Activated CD4-positive, alpha-beta T cell treated with anti-CD3 and anti-CD28 coated beads for 24 hours (primary cell): Measurements from ENCODE around the gene REV1.

Source experiments
- DNase-seq, 2 donors: peaks; one replicate each; pipeline ENCODE4 v3.0.0-alpha.2; 2020; ENCODE audit warnings: low read depth in 2 of 2

The REV1 gene

GRCh38 chr2:99448556-99448955 is 41.3 kb downstream of the REV1 start:
- DNase-seq, result no peak

- no peak for DNase-seq
Observed at GRCh38 chr2:99445065-99445464, 44.8 kb downstream of the REV1 start.

- no peak for DNase-seq
Observed at GRCh38 chr2:99444222-99444621, 45.6 kb downstream of the REV1 start.

DNA sequence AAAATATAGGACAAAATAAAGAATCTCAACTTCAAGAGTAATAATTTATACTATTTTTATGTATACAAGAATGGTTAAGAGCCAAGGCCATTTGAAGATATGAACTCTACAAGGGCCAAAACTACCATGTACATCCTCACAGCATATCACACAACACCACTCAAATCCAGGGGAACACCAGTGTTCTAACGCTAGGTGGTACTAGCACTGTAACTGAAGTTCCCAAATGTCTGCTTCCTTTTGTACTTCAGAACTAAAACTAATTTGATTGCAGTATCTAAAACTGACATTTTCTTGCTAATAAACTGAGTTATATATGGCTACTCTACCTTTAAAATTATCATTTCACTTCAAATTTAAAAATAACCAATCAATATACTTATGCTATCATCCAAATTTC is 47.0 kb downstream of the REV1 start:
- no peak for DNase-seq

DNA sequence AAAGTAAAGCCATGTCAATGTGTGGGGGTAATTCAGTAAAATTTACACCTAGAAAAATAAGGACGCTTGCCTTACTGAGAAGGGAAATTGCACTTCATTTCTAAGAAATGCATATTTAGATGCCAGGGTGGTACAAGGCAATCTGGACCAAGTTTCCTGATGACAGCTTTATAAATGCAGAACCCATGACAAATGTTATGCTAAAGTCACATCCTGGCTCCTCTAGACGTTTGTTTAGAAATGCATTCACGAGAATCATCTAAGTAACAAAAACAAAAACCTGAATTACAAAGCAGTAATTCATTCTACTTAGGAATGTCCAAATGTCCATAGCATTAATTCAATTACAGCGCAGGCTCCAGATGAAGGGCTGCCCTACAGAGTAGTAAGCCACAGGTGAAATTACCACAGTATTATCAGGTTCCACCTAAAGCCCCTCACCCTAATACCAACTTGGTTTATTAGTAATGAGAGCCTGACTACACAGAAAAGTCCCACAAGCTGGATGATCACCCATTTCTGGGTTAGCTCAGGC is 49.8 kb downstream of the REV1 start:
- no peak for DNase-seq

DNA sequence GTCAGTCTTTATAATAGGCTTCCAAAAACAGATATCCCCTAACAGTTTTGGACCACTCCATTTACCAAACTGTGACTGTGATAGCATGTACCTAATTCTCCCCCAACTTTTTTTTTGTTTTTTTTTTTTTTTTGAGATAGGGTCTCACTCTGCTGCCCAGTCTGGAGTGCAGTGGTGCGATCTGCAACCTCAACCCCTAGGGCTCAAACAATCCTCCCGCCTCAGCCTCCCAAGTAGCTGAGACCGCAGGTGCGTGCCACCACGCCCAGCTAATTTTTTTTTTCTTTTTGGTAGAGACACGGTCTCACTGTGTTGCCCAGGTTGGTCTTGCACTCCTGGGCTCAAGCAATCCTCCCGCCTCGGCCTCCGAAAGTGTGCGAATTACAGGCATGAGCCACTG is 52.9 kb downstream of the REV1 start:
- DNase-seq, result no peak

DNA sequence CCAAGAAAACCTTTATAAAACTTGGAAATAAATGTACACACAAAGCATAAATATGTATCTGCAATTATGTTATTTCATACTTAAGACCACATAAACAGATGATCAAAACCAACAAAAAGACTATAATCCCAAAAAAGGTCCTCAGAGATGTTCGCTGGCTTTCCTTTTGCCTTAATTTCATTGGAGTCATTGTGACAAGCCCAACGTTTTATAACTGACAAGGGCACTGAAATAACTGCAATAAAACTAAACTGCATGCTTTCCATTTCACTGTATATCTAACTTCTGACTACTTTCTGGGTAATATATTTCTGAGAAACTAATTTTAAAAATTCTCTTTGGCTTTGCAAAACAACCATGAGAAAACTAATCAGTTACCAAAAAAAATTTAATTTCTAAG is 56.5 kb downstream of the REV1 start:
- no peak for DNase-seq

DNA sequence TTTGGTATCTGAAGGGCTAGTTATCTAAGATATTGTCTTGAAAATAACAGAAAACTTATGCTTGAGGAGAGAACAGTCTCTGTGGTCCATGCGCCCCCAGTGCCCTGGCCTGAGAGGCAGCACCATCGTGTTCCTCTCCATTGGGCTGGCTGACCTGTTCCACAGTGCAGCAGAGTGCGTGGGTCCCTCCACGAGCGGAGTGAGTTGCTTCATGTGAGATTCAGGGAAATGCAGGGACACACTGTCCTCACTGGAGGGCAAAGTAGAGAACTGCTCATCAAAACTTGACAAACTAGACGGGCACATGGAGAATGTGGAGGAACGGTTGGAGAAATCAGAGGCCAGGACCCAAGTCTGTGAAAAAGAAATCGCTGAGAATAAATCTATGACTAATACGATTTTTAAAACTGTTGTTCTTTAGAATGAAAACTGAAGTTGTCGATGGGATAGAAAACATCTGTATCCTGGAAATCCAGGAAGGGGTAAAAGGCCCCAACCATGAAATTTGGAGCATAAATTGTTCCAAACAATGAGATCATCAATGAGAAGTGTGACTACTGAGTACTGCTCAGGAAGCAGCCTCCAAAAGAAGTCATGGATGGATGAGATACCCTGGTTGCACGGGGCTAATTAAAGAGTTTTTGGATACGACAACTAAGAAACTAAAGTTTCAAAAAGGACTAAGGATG is 58.1 kb downstream of the REV1 start:
- DNase-seq, result no peak

DNA sequence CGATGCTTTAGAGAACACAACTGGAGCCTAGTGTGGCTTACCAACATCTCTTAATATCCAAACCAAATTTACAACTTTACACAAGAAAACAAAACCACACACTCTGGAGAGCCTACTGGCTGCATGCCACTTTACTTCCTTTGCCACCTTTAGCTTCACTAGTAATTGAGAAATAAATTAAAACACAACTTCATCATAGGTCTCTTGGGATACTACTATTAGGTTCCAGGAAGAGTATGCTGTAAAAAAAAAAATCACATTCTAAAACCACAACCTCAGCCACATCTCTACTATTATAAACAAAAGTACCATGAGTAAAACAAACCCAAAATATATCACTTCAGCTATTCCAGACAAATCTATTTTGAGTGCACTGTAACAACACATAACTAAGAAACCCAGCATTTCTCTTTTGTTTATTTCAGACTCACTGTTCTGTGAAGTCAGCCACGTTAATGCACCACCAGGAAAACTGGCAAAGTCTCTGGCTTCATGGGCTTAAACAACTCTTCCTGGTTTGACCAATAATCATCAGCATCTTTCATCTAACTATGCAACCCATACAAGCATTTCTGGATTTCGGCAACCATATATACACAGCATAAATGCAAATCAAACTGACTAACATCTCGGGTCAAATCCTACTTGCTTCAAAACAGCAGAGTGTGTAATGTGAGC is 59.1 kb downstream of the REV1 start:
- no peak for DNase-seq

- no peak for DNase-seq
Observed at GRCh38 chr2:99425022-99425421, 64.8 kb downstream of the REV1 start.

GRCh38 chr2:99424371-99424770 is 65.4 kb downstream of the REV1 start:
- DNase-seq, result no peak

GRCh38 chr2:99422599-99422998 is 67.2 kb downstream of the REV1 start:
- DNase-seq, result no peak

DNA sequence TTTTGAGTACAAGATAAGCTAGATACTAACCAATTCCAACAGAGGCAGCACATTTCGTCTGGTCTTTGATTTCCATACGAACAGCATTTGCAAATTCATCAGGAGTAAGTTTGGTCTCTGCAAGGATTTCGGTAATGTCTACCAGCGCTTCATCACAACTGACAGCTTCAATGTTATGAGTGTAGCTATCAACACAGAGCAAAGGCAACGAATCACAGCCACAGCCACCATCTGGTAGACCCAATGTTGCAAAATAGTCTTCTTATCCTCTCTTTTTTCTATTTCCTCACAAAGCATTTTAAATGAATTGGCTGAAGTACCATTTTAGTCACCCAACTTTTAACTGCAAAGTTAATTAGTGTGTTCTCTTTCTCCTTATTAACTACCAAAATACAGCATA is 68.3 kb downstream of the REV1 start:
- no peak for DNase-seq

DNA sequence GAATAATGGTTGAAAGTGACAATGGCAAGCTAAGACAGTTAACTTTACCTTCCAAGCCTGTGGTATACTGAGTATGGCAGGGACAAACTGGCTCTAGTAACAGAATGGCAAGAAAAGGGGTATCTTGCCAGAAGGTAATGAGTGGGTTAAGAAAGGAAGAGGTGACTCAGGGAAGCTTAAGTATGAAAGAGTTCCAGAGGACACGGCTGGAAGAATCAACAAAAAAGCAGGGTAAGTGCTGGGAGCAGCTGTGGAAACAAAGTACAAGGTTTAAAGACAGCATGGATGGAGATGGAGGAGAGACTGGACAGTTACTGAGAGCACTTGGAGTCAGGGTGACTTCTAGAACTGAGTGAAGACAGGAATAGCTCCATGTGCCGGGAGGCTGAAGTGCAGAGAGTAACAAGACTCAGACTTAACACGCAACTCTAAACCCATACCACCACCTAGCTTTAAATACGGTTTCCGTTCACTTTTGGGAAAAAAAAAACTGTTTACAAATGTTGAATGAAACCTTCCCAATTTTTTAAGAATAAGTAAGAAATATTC is 69.0 kb downstream of the REV1 start:
- DNase-seq, result no peak

GRCh38 chr2:99420031-99420430 is 69.8 kb downstream of the REV1 start:
- no peak for DNase-seq

- no peak for DNase-seq
Observed at GRCh38 chr2:99417396-99417795, 72.4 kb downstream of the REV1 start.

- DNase-seq, result no peak
Observed at GRCh38 chr2:99414566-99414965, 75.3 kb downstream of the REV1 start.

DNA sequence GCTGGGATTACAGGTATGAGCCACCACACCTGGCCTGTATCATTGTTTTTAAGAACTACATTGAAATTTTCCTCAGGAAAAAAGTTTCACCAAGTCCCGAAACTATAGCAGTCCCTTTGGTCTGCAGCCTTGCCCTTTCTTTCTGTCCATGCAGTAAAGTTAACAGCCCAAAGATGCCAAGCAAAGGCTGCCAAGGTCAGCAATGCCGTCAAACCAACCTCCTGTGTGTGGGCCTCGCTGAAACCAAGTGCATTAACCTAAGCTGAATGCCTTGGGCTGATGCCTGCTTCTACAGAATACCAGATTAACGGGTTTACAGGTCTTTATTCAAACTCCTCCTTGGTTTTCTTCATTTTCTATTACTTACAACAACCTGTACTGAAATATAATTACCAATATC is 79.5 kb downstream of the REV1 start:
- no peak for DNase-seq

DNA sequence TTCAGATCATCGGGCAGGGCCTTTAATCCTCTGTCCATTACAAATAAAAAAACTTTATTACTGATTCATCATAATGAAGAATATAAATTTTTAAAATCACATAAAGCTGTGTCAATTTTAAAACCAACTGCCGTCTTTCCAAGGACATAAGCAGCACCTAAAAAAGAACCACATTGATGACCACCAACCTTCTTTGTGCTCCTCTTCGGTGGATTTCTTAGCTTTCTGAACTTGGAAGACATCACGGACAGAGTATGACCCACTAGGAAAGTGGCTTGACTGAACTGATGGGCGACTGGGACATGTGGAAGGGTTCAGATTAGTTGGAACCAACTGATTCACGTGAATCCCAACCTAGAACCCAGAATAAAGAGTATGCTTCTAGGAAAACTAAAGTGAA is 83.7 kb downstream of the REV1 start:
- no peak for DNase-seq

DNA sequence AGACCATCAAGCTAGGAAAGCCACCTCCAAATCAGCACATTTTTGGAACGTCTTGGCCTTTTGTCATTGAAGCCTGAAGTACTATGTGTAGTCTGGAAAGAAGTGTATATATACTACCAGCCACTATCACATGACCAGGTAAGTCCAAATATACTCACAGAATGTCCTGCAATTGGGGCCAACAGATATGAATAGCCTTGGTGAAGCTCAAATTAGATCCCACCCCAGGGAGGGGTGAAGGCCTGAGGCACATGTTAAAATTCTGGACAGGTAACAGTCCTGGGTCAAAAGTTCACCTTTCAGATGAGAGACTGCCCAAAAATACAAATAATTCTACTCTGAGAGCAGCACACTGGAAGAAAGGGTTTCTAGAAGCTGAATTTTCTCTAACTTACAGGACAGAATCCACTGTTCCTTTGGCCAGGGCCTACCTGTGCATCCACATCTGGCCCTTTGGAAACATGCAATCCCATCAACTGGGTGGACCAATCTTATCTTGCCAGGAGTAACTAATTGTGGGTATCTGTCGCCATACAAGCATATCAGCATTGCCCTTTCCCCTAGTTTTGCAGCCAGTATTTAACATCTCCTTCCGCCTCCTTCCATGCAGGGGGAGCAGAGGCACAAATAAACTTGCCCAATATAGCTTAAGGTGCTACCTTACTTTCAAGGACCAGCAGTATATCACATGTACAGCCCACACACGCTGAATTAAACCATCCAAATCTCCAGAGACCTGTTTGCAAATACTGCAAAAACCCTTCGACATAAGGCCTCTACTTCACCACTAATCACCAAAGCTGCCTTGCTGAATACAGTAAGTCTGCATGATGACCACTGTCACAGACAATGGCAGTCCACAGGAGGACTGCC is 84.8 kb downstream of the REV1 start:
- DNase-seq, result no peak

DNA sequence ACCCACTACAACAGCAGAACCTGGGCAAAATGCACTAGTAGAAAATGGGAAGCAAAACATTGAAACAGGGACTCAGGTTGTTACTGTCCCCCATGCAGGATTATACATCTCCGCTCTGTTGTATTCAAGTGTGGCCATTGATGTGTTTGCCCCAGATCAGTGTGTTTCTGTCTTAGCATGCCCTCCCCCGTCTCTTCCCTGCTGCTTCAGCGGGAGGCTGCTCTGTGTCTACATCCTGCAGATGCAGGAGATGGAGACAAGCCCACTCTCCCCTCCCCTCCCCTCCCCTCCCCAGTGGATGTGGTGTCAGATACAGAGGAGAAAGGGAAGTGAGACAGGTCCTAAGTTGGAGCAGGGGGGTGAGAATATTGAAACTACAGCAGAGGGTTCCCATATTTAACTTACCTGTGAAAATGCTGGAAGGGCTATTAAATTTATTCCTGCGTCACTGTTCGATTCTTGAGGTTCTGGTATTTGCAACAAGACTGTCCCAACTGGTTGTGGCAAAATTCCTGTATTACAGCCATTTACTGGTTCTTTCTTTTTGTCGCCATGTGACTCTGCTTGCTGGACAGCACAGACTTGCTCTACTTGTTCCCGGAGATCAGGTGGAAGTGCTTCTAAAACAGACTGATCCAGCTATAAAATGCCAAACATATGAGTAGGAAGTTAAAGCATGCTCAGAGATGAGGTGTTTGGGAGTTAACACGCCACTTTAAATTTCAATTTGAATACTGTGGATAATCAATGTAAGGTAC is 85.6 kb downstream of the REV1 start:
- no peak for DNase-seq

- DNase-seq, result no peak
Observed at GRCh38 chr2:99403524-99403923, 86.3 kb downstream of the REV1 start.
